Measurements from ENCODE around the gene PAQR5.

- TF ChIP-seq CTCF (IDR thresholded peaks at IDR 0.05) (no peak), POLR2A (IDR thresholded peaks at IDR 0.05) (no peak)
Observed at GRCh38 chr15:69446953-69447352, 148.2 kb downstream of the PAQR5 start.

All from body of pancreas (tissue), 4 donors.